GM23338 (cell line): ENCODE data around the gene CERS1. TPM values are rescaled to one million over a fixed set of nuclear protein-coding genes. Genes with fewer than 3 reads are reported as not detected.

Experiments
- ATAC-seq: fragments of 200-7000 bp; cut with Tn5 transposase; 3 replicates; pipeline ENCODE4 v1.9.1; 2020
- DNase-seq: peaks from one replicate; pipeline ENCODE4 v3.0.0-alpha.2; 2015; ENCODE audit warnings: low spot score
- H2AFZ ChIP-seq: fragments of 200-600 bp; sonication (generic); 2 replicates; pipeline ENCODE4 v1.8.0; 2016; ENCODE audit warnings: antibody characterized with exemption, mild to moderate bottlenecking, moderate library complexity
- H3F3A ChIP-seq: fragments of 200-600 bp; sonication (generic); replicated peaks from 2 replicates; pipeline ENCODE4 v1.8.0; 2017; ENCODE audit warnings: antibody characterized with exemption, mixed run types, low read depth
- H3K27ac ChIP-seq: fragments of 200-600 bp; sonication (generic); 2 replicates; pipeline ENCODE4 v1.6.1; 2016; ENCODE audit warnings: low read depth
- H3K27me3 ChIP-seq: fragments of 200-600 bp; sonication (generic); 2 replicates; pipeline ENCODE4 v1.8.0; 2016; ENCODE audit warnings: mild to moderate bottlenecking, mixed run types, moderate library complexity; ENCODE audit not compliant: insufficient read depth
- H3K36me3 ChIP-seq: fragments of 200-600 bp; sonication (generic); 2 replicates; pipeline ENCODE4 v1.8.0; 2016; ENCODE audit warnings: mild to moderate bottlenecking; ENCODE audit not compliant: insufficient read depth
- H3K4me1 ChIP-seq: fragments of 200-600 bp; sonication (generic); 2 replicates; pipeline ENCODE4 v1.8.0; 2016; ENCODE audit warnings: mild to moderate bottlenecking, moderate library complexity; ENCODE audit not compliant: insufficient read depth
- H3K4me2 ChIP-seq: fragments of 200-600 bp; sonication (generic); 2 replicates; pipeline ENCODE4 v1.7.1; 2017; ENCODE audit warnings: mixed run types
- H3K4me3 ChIP-seq: fragments of 200-600 bp; sonication (generic); 2 replicates; pipeline ENCODE4 v1.6.1; 2016; ENCODE audit warnings: mixed run types
- H3K79me2 ChIP-seq: fragments of 200-600 bp; sonication (generic); replicated peaks from 2 replicates; pipeline ENCODE4 v1.8.0; 2017; ENCODE audit warnings: mild to moderate bottlenecking; ENCODE audit not compliant: insufficient read depth
- H3K9me2 ChIP-seq: fragments of 200-600 bp; sonication (generic); 2 replicates; pipeline ENCODE4 v1.8.0; 2017; ENCODE audit not compliant: insufficient read depth
- H4K20me1 ChIP-seq: fragments of 200-600 bp; sonication (generic); replicated peaks from 2 replicates; pipeline ENCODE4 v1.8.0; 2017; ENCODE audit warnings: mild to moderate bottlenecking; ENCODE audit not compliant: insufficient read depth
- H3K27ac Mint-ChIP-seq: 2 replicates; pipeline ENCODE4 v1.8.0; 2020; ENCODE audit warnings: inconsistent platforms, mild to moderate bottlenecking, moderate library complexity, mixed read lengths
- H3K27me3 Mint-ChIP-seq: 3 replicates; pipeline ENCODE4 v1.8.0; 2022; ENCODE audit warnings: low read depth, mild to moderate bottlenecking, moderate library complexity, mixed read lengths, inconsistent platforms; ENCODE audit not compliant: insufficient read depth, poor library complexity
- H3K36me3 Mint-ChIP-seq: 3 replicates; pipeline ENCODE4 v1.8.0; 2021; ENCODE audit warnings: low read depth, mild to moderate bottlenecking, inconsistent platforms, moderate library complexity, mixed read lengths
- H3K4me1 Mint-ChIP-seq: 3 replicates; pipeline ENCODE4 v1.8.0; 2020; ENCODE audit warnings: mild to moderate bottlenecking, inconsistent platforms, mixed read lengths
- H3K4me3 Mint-ChIP-seq: 3 replicates; pipeline ENCODE4 v1.8.0; 2021; ENCODE audit warnings: moderate library complexity, mild to moderate bottlenecking, inconsistent platforms, mixed read lengths
- H3K9me3 Mint-ChIP-seq: 3 replicates; pipeline ENCODE4 v1.8.0; 2020; ENCODE audit warnings: moderate library complexity, mild to moderate bottlenecking, inconsistent platforms, mixed read lengths
- ETS1 ChIP-seq: IDR thresholded peaks from 2 replicates; pipeline ENCODE4 v1.6.1; 2016; ENCODE audit warnings: antibody characterized with exemption
- EZH2phosphoT487 ChIP-seq: fragments of 200-600 bp; sonication (generic); IDR thresholded peaks from one replicate; pipeline ENCODE4 v1.8.1; 2018; ENCODE audit warnings: antibody characterized with exemption; ENCODE audit not compliant: unreplicated experiment
- POLR2AphosphoS5 ChIP-seq: IDR thresholded peaks from 2 replicates; pipeline ENCODE4 v1.6.1; 2016; ENCODE audit warnings: antibody characterized with exemption, low read depth
- REST ChIP-seq: IDR thresholded peaks from one replicate; pipeline ENCODE4 v1.6.1; 2018; ENCODE audit warnings: antibody characterized with exemption; ENCODE audit not compliant: unreplicated experiment
- STAT1 ChIP-seq: IDR thresholded peaks from one replicate; pipeline ENCODE4 v1.6.1; 2016; ENCODE audit warnings: antibody characterized with exemption; ENCODE audit not compliant: unreplicated experiment
- ZNF114 ChIP-seq: fragments of 250-450 bp; sonication (Bioruptor Pico); IDR thresholded peaks from 2 replicates; pipeline ENCODE4 v1.5.0; 2020; ENCODE audit warnings: mild to moderate bottlenecking, moderate library complexity
- ZNF462 ChIP-seq: fragments of 250-450 bp; sonication (Bioruptor Pico); IDR thresholded peaks from 2 replicates; pipeline ENCODE4 v1.5.0; 2020; ENCODE audit warnings: mild to moderate bottlenecking, moderate library complexity
- polyA plus RNA-seq: library from polyadenylated mRNA; unstranded; fragments of >200 nt; fragmentation: Nextera tagmentation; extraction: Ambion mirVana; gene quantifications from 2 replicates; pipeline ENCODE4 v1.2.1, GENCODE V29; 2016
- total RNA-seq: library from RNA; depleted of rRNA; stranded (reverse); fragments of >200 nt; shearing (Covaris generic); gene quantifications from 2 replicates; pipeline ENCODE4 v1.2.3, GENCODE V29; 2014

The CERS1 gene
- total and polyA plus RNA-seq, 2 experiments from 2014 or later = 11.1 to 12.2 TPM

GRCh38 chr19:18863843-18864362, 32.1 kb downstream of the CERS1 start:
- Histone ChIP-seq H2AFZ (no peak overlapping the region), H3K79me2 (no peaks in the 10 kb centered on the region), H3K4me1 (peaks cover 5% of the 10 kb centered on the region; the same call in 1 of the 2 replicates), H3K9me2 (no peaks in the 10 kb centered on the region), H3K4me3 (no peak overlapping the region), H3K27me3 (no peaks in the 10 kb centered on the region), H3K27ac (no peak overlapping the region), H3F3A (peaks cover 31% of the 10 kb centered on the region), H3K36me3 (peaks cover 28% of the 10 kb centered on the region; the same call in 1 of the 2 replicates), H4K20me1 (peaks cover 23% of the 10 kb centered on the region), H3K4me2 (no peak overlapping the region)
- H3K4me3 Mint-ChIP-seq = no peak overlapping the region
- H3K27me3 Mint-ChIP-seq = peaks cover 5% of the 10 kb centered on the region
- H3K4me1 Mint-ChIP-seq = peaks cover 6% of the 10 kb centered on the region; the same call in 2 of the 3 replicates
- no peak overlapping the region for H3K27ac Mint-ChIP-seq
- peaks cover 66% of the 10 kb centered on the region for H3K36me3 Mint-ChIP-seq
- H3K9me3 Mint-ChIP-seq = no peaks in the 10 kb centered on the region
- DNase-seq (no peak), ATAC-seq (no peak)
- TF ChIP-seq ZNF114 (no peak), ZNF462 (CRISPR knock-in tag) (no peak), EZH2phosphoT487 (no peak)

- Mint-ChIP-seq H3K4me3 (no peak overlapping the region), H3K27me3 (peaks cover 2% of the 10 kb centered on the region), H3K9me3 (no peaks in the 10 kb centered on the region), H3K27ac (no peak overlapping the region), H3K4me1 (peaks cover 6% of the 10 kb centered on the region; the same call in 2 of the 3 replicates), H3K36me3 (peaks cover 70% of the 10 kb centered on the region)
- Histone ChIP-seq H2AFZ (no peak overlapping the region), H3K4me3 (no peak overlapping the region), H3K4me1 (peaks cover 5% of the 10 kb centered on the region; the same call in 1 of the 2 replicates), H3K36me3 (peaks cover 28% of the 10 kb centered on the region; the same call in 1 of the 2 replicates), H3K27ac (no peak overlapping the region), H3K27me3 (no peaks in the 10 kb centered on the region), H4K20me1 (peaks cover 23% of the 10 kb centered on the region), H3K9me2 (no peaks in the 10 kb centered on the region), H3K4me2 (no peak overlapping the region), H3K79me2 (no peaks in the 10 kb centered on the region), H3F3A (peaks cover 31% of the 10 kb centered on the region)
- no peak for ATAC-seq
- no peak for DNase-seq
- TF ChIP-seq POLR2AphosphoS5 (no peak), REST (no peak), ETS1 (no peak), STAT1 (no peak)
These were observed 32.7 kb downstream of the CERS1 start for GRCh38 chr19:18862976-18863842.
